SK-N-SH (cell line): ENCODE data around the gene DGKD. TPM values are rescaled to one million over a fixed set of nuclear protein-coding genes. Genes with fewer than 3 reads are reported as not detected.

Source experiments
- CTCF ChIA-PET: fragments of 300-600, 350-600 bp; formaldehyde crosslinking; extraction: SDS; loops from one replicate; lab custom pipeline; 2021; lab: Yijun Ruan, JAX
- POLR2A ChIA-PET: fragments of 350-600 bp; sonication (Branson Sonifier 250); formaldehyde crosslinking; extraction: SDS; loops from one replicate; lab custom pipeline; 2020; ENCODE audit warnings: antibody characterized with exemption, inconsistent platforms; lab: Yijun Ruan, JAX
- DNase-seq: peaks from one replicate; pipeline ENCODE4 v3.0.0; 2012
- H2AFZ ChIP-seq: fragments of 200-600 bp; sonication (generic); 2 replicates; pipeline ENCODE4 v1.8.1; 2016; ENCODE audit warnings: antibody characterized with exemption, mild to moderate bottlenecking, low read depth
- H3F3A ChIP-seq: fragments of 200-600 bp; sonication (generic); replicated peaks from 2 replicates; pipeline ENCODE3; 2016; ENCODE audit warnings: antibody characterized with exemption, mild to moderate bottlenecking; ENCODE audit not compliant: insufficient read depth
- H3K27ac ChIP-seq, 2 experiments: fragments of 200-500 bp in 1 of 2; fragments of 200-600 bp in 1 of 2; sonication (Bioruptor generic) in 1 of 2; sonication (generic), shearing (Covaris generic) in 1 of 2; 2 replicates each; pipeline versions ENCODE4 v1.5.1 to v1.6.1; 2014 to 2016; ENCODE audit warnings: low read depth in 2 of 2, inconsistent platforms in 1 of 2, low read length in 1 of 2, mild to moderate bottlenecking in 1 of 2, mixed read lengths in 1 of 2
- H3K27me3 ChIP-seq: fragments of 200-600 bp; sonication (generic), shearing (Covaris generic); 2 replicates; pipeline ENCODE4 v1.6.1; 2016; ENCODE audit warnings: mixed run types; ENCODE audit not compliant: insufficient read depth
- H3K36me3 ChIP-seq, 2 experiments: fragments of 200-500 bp in 1 of 2; fragments of 200-600 bp in 1 of 2; sonication (Bioruptor generic) in 1 of 2; sonication (generic) in 1 of 2; replicated peaks in 1 of 2; 2 replicates each; pipeline versions ENCODE3 to v1.5.1; 2014 to 2016; ENCODE audit warnings: low read length in 1 of 2, mild to moderate bottlenecking in 1 of 2; ENCODE audit not compliant: insufficient read depth in 2 of 2, control insufficient read depth in 1 of 2
- H3K4me1 ChIP-seq, 2 experiments: fragments of 200-500 bp in 1 of 2; fragments of 200-600 bp in 1 of 2; sonication (Bioruptor generic) in 1 of 2; sonication (generic), shearing (Covaris generic) in 1 of 2; 2 replicates each; pipeline versions ENCODE4 v1.5.1 to v1.6.1; 2014 to 2016; ENCODE audit warnings: low read depth in 1 of 2, low read length in 1 of 2, mixed run types in 1 of 2; ENCODE audit not compliant: insufficient read depth in 2 of 2, control insufficient read depth in 1 of 2
- H3K4me2 ChIP-seq: fragments of 200-600 bp; sonication (generic), shearing (Covaris generic); 2 replicates; pipeline ENCODE4 v1.6.1; 2017; ENCODE audit warnings: mixed run types
- H3K4me3 ChIP-seq, 2 experiments: fragments of 200-500 bp in 1 of 2; fragments of 200-600 bp in 1 of 2; sonication (Bioruptor generic) in 1 of 2; sonication (generic), shearing (Covaris generic) in 1 of 2; 2 replicates each; pipeline versions ENCODE4 v1.5.1 to v1.8.1; 2014 to 2016; ENCODE audit warnings: low read depth in 2 of 2, inconsistent platforms in 1 of 2, low read length in 1 of 2, mild to moderate bottlenecking in 1 of 2, mixed read lengths in 1 of 2, moderate library complexity in 1 of 2
- H3K79me2 ChIP-seq: fragments of 200-600 bp; sonication (generic); 2 replicates; pipeline ENCODE4 v1.8.1; 2017; ENCODE audit warnings: mild to moderate bottlenecking; ENCODE audit not compliant: insufficient read depth
- H3K9ac ChIP-seq: fragments of 200-600 bp; sonication (generic); 2 replicates; pipeline ENCODE4 v1.6.1; 2017; ENCODE audit warnings: mixed run types
- H3K9me2 ChIP-seq: fragments of 200-600 bp; sonication (generic); 2 replicates; pipeline ENCODE4 v1.6.1; 2017; ENCODE audit warnings: mixed run types
- H3K9me3 ChIP-seq: fragments of 200-600 bp; sonication (generic); 2 replicates; pipeline ENCODE4 v1.6.1; 2017; ENCODE audit warnings: mixed run types, mild to moderate bottlenecking, moderate library complexity
- H4K20me1 ChIP-seq: fragments of 200-600 bp; sonication (generic); 2 replicates; pipeline ENCODE4 v1.6.1; 2017; ENCODE audit warnings: mild to moderate bottlenecking, mixed run types; ENCODE audit not compliant: insufficient read depth
- ELF1 ChIP-seq: IDR thresholded peaks from 2 replicates; pipeline ENCODE4 v1.4.0; 2012
- FOSL2 ChIP-seq: IDR thresholded peaks from 2 replicates; pipeline ENCODE4 v1.4.0; 2012; ENCODE audit warnings: low read depth, mild to moderate bottlenecking, moderate library complexity, borderline replicate concordance
- IRF3 ChIP-seq: fragments of 150-350 bp; IDR thresholded peaks from 2 replicates; pipeline ENCODE4 v1.6.1; 2016; ENCODE audit warnings: mild to moderate bottlenecking, low read depth, low read length
- JUND ChIP-seq: IDR thresholded peaks from 2 replicates; pipeline ENCODE4 v1.4.0; 2012
- MAX ChIP-seq: IDR thresholded peaks from 2 replicates; pipeline ENCODE4 v1.4.0; 2012; ENCODE audit warnings: low read depth
- MEF2A ChIP-seq: IDR thresholded peaks from 2 replicates; pipeline ENCODE4 v1.4.0; 2012; ENCODE audit warnings: low read depth, borderline replicate concordance
- NFIC ChIP-seq: IDR thresholded peaks from 2 replicates; pipeline ENCODE4 v1.4.0; 2012; ENCODE audit warnings: borderline replicate concordance
- NRF1 ChIP-seq: IDR thresholded peaks from 2 replicates; pipeline ENCODE4 v1.6.1; 2012; ENCODE audit warnings: low read depth, mild to moderate bottlenecking, low read length
- PBX3 ChIP-seq: IDR thresholded peaks from 2 replicates; pipeline ENCODE4; 2012
- POLR2AphosphoS5 ChIP-seq: IDR thresholded peaks from 2 replicates; pipeline ENCODE4 v1.6.1; 2012; ENCODE audit warnings: low read depth, low read length
- RFX5 ChIP-seq: IDR thresholded peaks from 2 replicates; pipeline ENCODE4 v1.6.1; 2012; ENCODE audit warnings: mild to moderate bottlenecking, improper control_type of control experiment, low read length
- RXRA ChIP-seq: IDR thresholded peaks from 2 replicates; pipeline ENCODE4 v1.4.0; 2012; ENCODE audit warnings: low read depth, mild to moderate bottlenecking, borderline replicate concordance
- TAF1 ChIP-seq: IDR thresholded peaks from 2 replicates; pipeline ENCODE4 v1.6.1; 2012; ENCODE audit warnings: low read depth, mild to moderate bottlenecking, low read length, moderate library complexity, borderline replicate concordance
- TCF12 ChIP-seq: IDR thresholded peaks from 2 replicates; pipeline ENCODE4 v1.4.0; 2012
- TEAD4 ChIP-seq: IDR thresholded peaks from 2 replicates; pipeline ENCODE4 v1.4.0; 2012; ENCODE audit warnings: mild to moderate bottlenecking, borderline replicate concordance; ENCODE audit not compliant: insufficient read depth
- USF1 ChIP-seq: IDR thresholded peaks from 2 replicates; pipeline ENCODE4 v1.4.0; 2012; ENCODE audit warnings: low read depth, borderline replicate concordance
- USF2 ChIP-seq: fragments of 150-350 bp; IDR thresholded peaks from 2 replicates; pipeline ENCODE4 v1.6.1; 2017; ENCODE audit warnings: antibody characterized with exemption, low read length, low read depth, borderline replicate concordance
- YY1 ChIP-seq: IDR thresholded peaks from 2 replicates; pipeline ENCODE4 v1.4.0; 2012; ENCODE audit warnings: low read depth, mild to moderate bottlenecking
- WGBS: methylation state at CpG from one replicate; pipeline ENCODE4 v1.1.6; 2017; ENCODE audit warnings: low lambda C conversion rate; 5-methylcytosine and 5-hydroxymethylcytosine counted together
- polyA plus RNA-seq, 3 experiments: library from polyadenylated mRNA; depleted of rRNA; stranded (reverse); fragments of >200 nt; gene quantifications; 2 replicates each; pipeline ENCODE4 v1.2.3, GENCODE V29; 2012

The DGKD gene
- polyA plus RNA-seq, 1 of the 3 experiments (the other 2 are of a cell fraction): 21.7 TPM

- ChIA-PET CTCF (interaction anchor here (0.7 to 1.1 kb wide), 2 partner anchors 13 to 75 kb away, joined by 3 read pairs; partner anchors contain the start of gene DGKD), POLR2A (no interaction called here)
- Histone ChIP-seq H3K36me3 (no peaks in the 10 kb centered on the region), H3K4me2 (no peak overlapping the region), H3K27ac (no peak overlapping the region), H2AFZ (no peak overlapping the region), H3K9ac (no peak overlapping the region), H3K79me2 (no peaks in the 10 kb centered on the region), H3K9me3 (0 out of 2 replicates have a peak, but pooled peaks cover 3% of the 10 kb centered on the region), H3K4me1 (peaks cover 0 to 9% of the 10 kb centered on the region in 2 experiments; a peak in 1 of 4 replicates), H3K4me3 (no peak overlapping the region), H3F3A (no peaks in the 10 kb centered on the region), H3K9me2 (no peaks in the 10 kb centered on the region), H4K20me1 (no peaks in the 10 kb centered on the region), H3K27me3 (no peaks in the 10 kb centered on the region)
- TF ChIP-seq NFIC: no peak
- TF ChIP-seq NRF1: no peak
- TF ChIP-seq IRF3: no peak
- TF ChIP-seq MAX: no peak
- TF ChIP-seq JUND: no peak
- TF ChIP-seq TCF12: no peak
- TF ChIP-seq ELF1: no peak
- TF ChIP-seq YY1: no peak
- no peak for TF ChIP-seq PBX3
- no peak for TF ChIP-seq POLR2AphosphoS5
- TF ChIP-seq USF2: no peak
- no peak for TF ChIP-seq FOSL2
- TF ChIP-seq TAF1: no peak
- no peak for TF ChIP-seq USF1
- no peak for DNase-seq
- WGBS: 96% methylated on average over 3 of the region's 3 CpGs
Measured at GRCh38 chr2:233341296-233341695, 13.0 kb upstream of the DGKD start.

- ChIA-PET POLR2A (no interaction called here), CTCF (interaction anchor here (0.7 to 2.0 kb wide), 3 partner anchors 12 to 101 kb away, joined by 3 to 6 read pairs (median 3); partner anchors contain the start of gene DGKD)
- no peaks in the 10 kb centered on the region for H3K27me3 ChIP-seq
- no peaks in the 10 kb centered on the region for H4K20me1 ChIP-seq
- no peak overlapping the region for H3K27ac ChIP-seq
- H2AFZ ChIP-seq: no peak overlapping the region
- H3K79me2 ChIP-seq: no peaks in the 10 kb centered on the region
- 87% methylated on average over 5 of the region's 5 CpGs for WGBS
- DNase-seq: no peak
- no peaks in the 10 kb centered on the region for H3K9me2 ChIP-seq
- H3K4me1 ChIP-seq: peaks cover 0 to 9% of the 10 kb centered on the region in 2 experiments; a peak in 1 of 4 replicates
- H3K36me3 ChIP-seq: no peaks in the 10 kb centered on the region
- no peaks in the 10 kb centered on the region for H3F3A ChIP-seq
- H3K4me2 ChIP-seq: no peak overlapping the region
- no peak overlapping the region for H3K9ac ChIP-seq
- H3K4me3 ChIP-seq: no peak overlapping the region
- H3K9me3 ChIP-seq: 0 out of 2 replicates have a peak, but pooled peaks cover 3% of the 10 kb centered on the region
- TF ChIP-seq RFX5 (no peak), FOSL2 (no peak), RXRA (no peak), TEAD4 (no peak), TCF12 (no peak), MEF2A (no peak), USF2 (no peak), IRF3 (no peak)
Measured at GRCh38 chr2:233342301-233342700, 12.0 kb upstream of the DGKD start.
